ENCODE data around the gene PCBP3. TPM values are rescaled to one million over a fixed set of nuclear protein-coding genes. Genes with fewer than 3 reads are reported as not detected.

The PCBP3 gene
- polyA plus RNA-seq, 1 donor from 2014 or later, result 1.7 TPM

GRCh38 chr21:45799765-45800338, 156.3 kb downstream of the PCBP3 start:
- no peak overlapping the region for H3K9ac ChIP-seq (ENCODE audit: low read length)
- H3K9me2 ChIP-seq (ENCODE audit: insufficient read depth, low read length), result no peaks in the 10 kb centered on the region
- TF ChIP-seq EZH2 (IDR thresholded peaks at IDR 0.05; ENCODE audit: borderline replicate concordance, insufficient read depth, low read length, poor library complexity, severe bottlenecking) (no peak), TAF1 (IDR thresholded peaks at IDR 0.05; ENCODE audit: low read depth) (no peak), SMC3 (conservative IDR thresholded peaks at IDR 0.05; ENCODE audit: poor library complexity) (no peak), MXI1 (conservative IDR thresholded peaks at IDR 0.05; ENCODE audit: poor library complexity, severe bottlenecking) (no peak), REST (IDR thresholded peaks at IDR 0.05; ENCODE audit: borderline replicate concordance) (no peak), RAD21 (conservative IDR thresholded peaks at IDR 0.05) (no peak), CTCF (IDR thresholded peaks at IDR 0.05; ENCODE audit: poor library complexity, severe bottlenecking) (no peak), EP300 (conservative IDR thresholded peaks at IDR 0.05; ENCODE audit: poor library complexity, severe bottlenecking) (no peak), POLR2AphosphoS5 (IDR thresholded peaks at IDR 0.05) (no peak)
- H3K4me2 ChIP-seq (ENCODE audit: low read length), result no peak overlapping the region
- no peaks in the 10 kb centered on the region for H3K27me3 ChIP-seq (ENCODE audit: insufficient read depth, low read depth, low read length)
- no peaks in the 10 kb centered on the region for H3F3A ChIP-seq (ENCODE audit: insufficient read depth, low read length, poor library complexity, severe bottlenecking)
- no peaks in the 10 kb centered on the region for H3K79me2 ChIP-seq (replicated peaks; ENCODE audit: insufficient read depth, low read length)
- H3K9me3 ChIP-seq (ENCODE audit: low read length), result no peaks in the 10 kb centered on the region
- no peak overlapping the region for H3K27ac ChIP-seq (ENCODE audit: low read length)
- H2AFZ ChIP-seq (ENCODE audit: low read depth, low read length), result no peak overlapping the region
- H4K20me1 ChIP-seq (ENCODE audit: insufficient read depth), result no peaks in the 10 kb centered on the region
- H3K4me3 ChIP-seq (ENCODE audit: low read length), result no peak overlapping the region
- no peaks in the 10 kb centered on the region for H3K36me3 ChIP-seq (ENCODE audit: insufficient read depth, low read length)

- Histone ChIP-seq H3K4me2 (ENCODE audit: low read length) (no peak overlapping the region), H3F3A (ENCODE audit: insufficient read depth, low read length, poor library complexity, severe bottlenecking) (no peaks in the 10 kb centered on the region), H2AFZ (ENCODE audit: low read depth, low read length) (no peak overlapping the region), H3K9me2 (ENCODE audit: insufficient read depth, low read length) (no peaks in the 10 kb centered on the region), H3K4me3 (ENCODE audit: low read length) (no peak overlapping the region), H3K36me3 (ENCODE audit: insufficient read depth, low read length) (no peaks in the 10 kb centered on the region), H3K27me3 (ENCODE audit: insufficient read depth, low read depth, low read length) (no peaks in the 10 kb centered on the region), H4K20me1 (ENCODE audit: insufficient read depth) (no peaks in the 10 kb centered on the region), H3K9ac (ENCODE audit: low read length) (no peak overlapping the region), H3K79me2 (replicated peaks; ENCODE audit: insufficient read depth, low read length) (no peaks in the 10 kb centered on the region), H3K9me3 (ENCODE audit: low read length) (no peaks in the 10 kb centered on the region), H3K27ac (ENCODE audit: low read length) (no peak overlapping the region)
- TF ChIP-seq REST (IDR thresholded peaks at IDR 0.05; ENCODE audit: borderline replicate concordance), result no peak
- no peak for TF ChIP-seq TAF1 (IDR thresholded peaks at IDR 0.05; ENCODE audit: low read depth)
- no peak for TF ChIP-seq RAD21 (conservative IDR thresholded peaks at IDR 0.05)
- TF ChIP-seq MXI1 (conservative IDR thresholded peaks at IDR 0.05; ENCODE audit: poor library complexity, severe bottlenecking), result no peak
- TF ChIP-seq EP300 (conservative IDR thresholded peaks at IDR 0.05; ENCODE audit: poor library complexity, severe bottlenecking), result no peak
- no peak for TF ChIP-seq EZH2 (IDR thresholded peaks at IDR 0.05; ENCODE audit: borderline replicate concordance, insufficient read depth, low read length, poor library complexity, severe bottlenecking)
- TF ChIP-seq SMC3 (conservative IDR thresholded peaks at IDR 0.05; ENCODE audit: poor library complexity), result no peak
- TF ChIP-seq POLR2AphosphoS5 (IDR thresholded peaks at IDR 0.05), result no peak
- TF ChIP-seq CTCF (IDR thresholded peaks at IDR 0.05; ENCODE audit: poor library complexity, severe bottlenecking), result no peak
These were observed 157.0 kb downstream of the PCBP3 start for GRCh38 chr21:45800339-45801080.

Data from neural cell (in vitro differentiated cells).